OCI-LY3 (cell line): ENCODE measurements around the gene CD109.

ENCODE experiments used
- H2AFZ ChIP-seq: fragments of 200-600, 300-600 bp; shearing (Covaris generic); 2 replicates; pipeline ENCODE4 v1.6.0; 2014; ENCODE audit warnings: antibody characterized with exemption, low read depth, low read length
- H3K27ac ChIP-seq: fragments of 200-600, 300-600 bp; sonication (generic); 2 replicates; pipeline ENCODE4 v1.5.1; 2014; ENCODE audit warnings: mild to moderate bottlenecking, low read length, moderate library complexity, mixed read lengths
- H3K27me3 ChIP-seq: fragments of 200-600, 300-600 bp; sonication (generic); 2 replicates; pipeline ENCODE4 v1.6.1; 2014; ENCODE audit warnings: low read depth, low read length, mixed read lengths
- H3K36me3 ChIP-seq: fragments of 200-600, 300-600 bp; sonication (generic); replicated peaks from 2 replicates; pipeline ENCODE3; 2014; ENCODE audit warnings: low read depth, low read length, mixed read lengths
- H3K4me1 ChIP-seq: fragments of 300-600, 200-600 bp; sonication (generic); 2 replicates; pipeline ENCODE4 v1.6.1; 2014; ENCODE audit warnings: low read length, mixed read lengths
- H3K4me2 ChIP-seq: fragments of 200-600, 300-600 bp; sonication (generic); 2 replicates; pipeline ENCODE4 v1.6.1; 2014; ENCODE audit warnings: low read length, mixed read lengths
- H3K4me3 ChIP-seq: fragments of 300-600, 200-600 bp; sonication (generic); 2 replicates; pipeline ENCODE4 v1.5.1; 2014; ENCODE audit warnings: antibody characterized with exemption, mild to moderate bottlenecking, low read length, moderate library complexity
- H3K79me2 ChIP-seq: fragments of 300-600, 200-600 bp; shearing (Covaris generic); 2 replicates; pipeline ENCODE4 v1.6.1; 2014; ENCODE audit warnings: mild to moderate bottlenecking, low read length, mixed read lengths
- H3K9ac ChIP-seq: fragments of 300-600, 200-600 bp; shearing (Covaris generic); 2 replicates; pipeline ENCODE4 v1.6.0; 2014; ENCODE audit warnings: mild to moderate bottlenecking, low read length, moderate library complexity
- H3K9me3 ChIP-seq: fragments of 200-600, 300-600 bp; shearing (Covaris generic); 2 replicates; pipeline ENCODE4 v1.6.1; 2014; ENCODE audit warnings: low read length, mixed read lengths; ENCODE audit not compliant: insufficient read depth
- H4K20me1 ChIP-seq: fragments of 200-600, 300-600 bp; sonication (generic); 2 replicates; pipeline ENCODE4 v1.6.1; 2016; ENCODE audit warnings: low read length, mixed read lengths; ENCODE audit not compliant: insufficient read depth
- CTCF ChIP-seq: fragments of 200-600, 300-600 bp; sonication (generic); IDR thresholded peaks from 2 replicates; pipeline ENCODE4 v1.5.1; 2014; ENCODE audit warnings: antibody characterized with exemption, low read length, low read depth
- EZH2phosphoT487 ChIP-seq: fragments of 200-600 bp; shearing (Covaris generic); IDR thresholded peaks from 2 replicates; pipeline ENCODE4 v1.6.1; 2018; ENCODE audit warnings: antibody characterized with exemption, mixed run types, low read depth

The CD109 gene

GRCh38 chr6:73796881-73797280 lies 100.9 kb downstream of the CD109 start:
- H3K9ac ChIP-seq = no peak overlapping the region
- H3K9me3 ChIP-seq = 0 out of 2 replicates have a peak, but pooled peaks cover 3% of the 10 kb centered on the region
- H3K27ac ChIP-seq = no peak overlapping the region
- no peak overlapping the region for H2AFZ ChIP-seq
- H3K4me1 ChIP-seq = peaks cover 7% of the 10 kb centered on the region
- H3K27me3 ChIP-seq = no peaks in the 10 kb centered on the region
- no peak overlapping the region for H3K4me3 ChIP-seq
- TF ChIP-seq EZH2phosphoT487 (no peak), CTCF (no peak)
- H3K79me2 ChIP-seq = no peaks in the 10 kb centered on the region
- H4K20me1 ChIP-seq = no peaks in the 10 kb centered on the region
- H3K36me3 ChIP-seq = peaks cover 5% of the 10 kb centered on the region
- no peak overlapping the region for H3K4me2 ChIP-seq

GRCh38 chr6:73797861-73798260 lies 101.9 kb downstream of the CD109 start:
- Histone ChIP-seq H3K9ac (no peak overlapping the region), H3K79me2 (no peaks in the 10 kb centered on the region), H2AFZ (no peak overlapping the region), H3K27ac (no peak overlapping the region), H3K9me3 (0 out of 2 replicates have a peak, but pooled peaks cover 3% of the 10 kb centered on the region), H3K4me2 (no peak overlapping the region), H3K36me3 (peaks cover 5% of the 10 kb centered on the region), H4K20me1 (no peaks in the 10 kb centered on the region), H3K4me1 (peaks cover 9% of the 10 kb centered on the region), H3K27me3 (no peaks in the 10 kb centered on the region), H3K4me3 (no peak overlapping the region)
- no peak for TF ChIP-seq CTCF
- TF ChIP-seq EZH2phosphoT487 = no peak

GRCh38 chr6:73798592-73798991 lies 102.6 kb downstream of the CD109 start:
- TF ChIP-seq CTCF (peak; percentile 15; the same call in 1 of the 2 replicates), EZH2phosphoT487 (no peak)
- H2AFZ ChIP-seq = no peak overlapping the region
- no peak overlapping the region for H3K27ac ChIP-seq
- no peaks in the 10 kb centered on the region for H4K20me1 ChIP-seq
- H3K9me3 ChIP-seq = 0 out of 2 replicates have a peak, but pooled peaks cover 3% of the 10 kb centered on the region
- no peak overlapping the region for H3K4me2 ChIP-seq
- no peak overlapping the region for H3K9ac ChIP-seq
- peaks cover 5% of the 10 kb centered on the region for H3K36me3 ChIP-seq
- H3K27me3 ChIP-seq = no peaks in the 10 kb centered on the region
- H3K4me3 ChIP-seq = no peak overlapping the region
- H3K4me1 ChIP-seq = peaks cover 12% of the 10 kb centered on the region
- H3K79me2 ChIP-seq = no peaks in the 10 kb centered on the region

GRCh38 chr6:73800997-73801396 lies 105.0 kb downstream of the CD109 start:
- Histone ChIP-seq H3K27me3 (no peaks in the 10 kb centered on the region), H3K36me3 (peaks cover 5% of the 10 kb centered on the region), H3K27ac (no peak overlapping the region), H3K4me2 (no peak overlapping the region), H3K9me3 (0 out of 2 replicates have a peak, but pooled peaks cover 3% of the 10 kb centered on the region), H3K4me1 (peaks cover 12% of the 10 kb centered on the region), H3K9ac (no peak overlapping the region), H3K4me3 (no peak overlapping the region), H3K79me2 (no peaks in the 10 kb centered on the region), H2AFZ (no peak overlapping the region), H4K20me1 (no peaks in the 10 kb centered on the region)
- TF ChIP-seq CTCF (no peak), EZH2phosphoT487 (no peak)
